GM12878 (cell line): ENCODE data around the gene FURIN. TPM values are rescaled to one million over a fixed set of nuclear protein-coding genes. Genes with fewer than 3 reads are reported as not detected.
A peak's percentile ranks its signal among the peaks of the same experiment; 100 is the strongest.

Experiments used
- ATAC-seq: fragments of 200-7000 bp; cut with Tn5 transposase; 3 replicates; pipeline ENCODE4 v1.9.1; 2020; ENCODE audit warnings: mild to moderate bottlenecking, moderate library complexity
- BruUV-seq: library from RNA; stranded (reverse); fragments of 400-500 nt; replicated peaks from 2 replicates; lab custom pipeline; 2021; lab: Mats Ljungman, UMichigan
- CTCF ChIA-PET: fragments of 300-600 bp; sonication (Branson Sonifier 250); formaldehyde crosslinking; extraction: SDS; loops from one replicate; lab custom pipeline; 2021; ENCODE audit warnings: inconsistent platforms; lab: Yijun Ruan, JAX
- POLR2A ChIA-PET: fragments of 350-600 bp; formaldehyde crosslinking; extraction: SDS; loops from one replicate; lab custom pipeline; 2021; ENCODE audit warnings: inconsistent platforms; lab: Charles Lee
- RAD21 ChIA-PET: fragments of 300-600 bp; sonication (Branson Sonifier 250); formaldehyde crosslinking; loops from one replicate; lab custom pipeline; 2023; ENCODE audit warnings: antibody characterized with exemption; ENCODE audit not compliant: unreplicated experiment; lab: Charles Lee
- SMC1A ChIA-PET: fragments of 300-600 bp; sonication (Branson Sonifier 250); formaldehyde crosslinking; loops from one replicate; lab custom pipeline; 2023; ENCODE audit not compliant: unreplicated experiment, uncharacterized antibody; lab: Charles Lee
- DNase-seq: peaks from one replicate; pipeline ENCODE4 v3.0.0-alpha.2; 2011; ENCODE audit warnings: low read depth, low spot score
- FAIRE-seq: peaks from 3 replicates; lab custom pipeline; 2011; peaks lifted over from hg19 to GRCh38; lab: Jason Lieb, UNC
- H2AFZ ChIP-seq: 2 replicates; pipeline ENCODE4 v1.6.0; 2011; ENCODE audit warnings: low read depth, low read length, control low read depth; ENCODE audit not compliant: control insufficient read depth
- H3K27ac ChIP-seq: 2 replicates; pipeline ENCODE4 v1.5.1; 2011; ENCODE audit warnings: control low read depth; ENCODE audit not compliant: control insufficient read depth, insufficient read depth
- H3K27me3 ChIP-seq, 2 experiments: replicated peaks in 1 of 2; 2 replicates each; pipeline versions ENCODE4 v1.6.0 to v1.6.1; 2011; ENCODE audit warnings: low read length in 1 of 2; ENCODE audit not compliant: control insufficient read depth in 2 of 2, insufficient read depth in 2 of 2
- H3K36me3 ChIP-seq, 2 experiments: 2 replicates each; pipeline ENCODE4 v1.5.1; 2011; ENCODE audit warnings: low read length in 1 of 2; ENCODE audit not compliant: control insufficient read depth in 2 of 2, insufficient read depth in 2 of 2
- H3K4me1 ChIP-seq: 2 replicates; pipeline ENCODE4 v1.6.1; 2011; ENCODE audit warnings: mild to moderate bottlenecking, low read length, moderate library complexity, mixed read lengths; ENCODE audit not compliant: control insufficient read depth, insufficient read depth
- H3K4me2 ChIP-seq: 2 replicates; pipeline ENCODE4 v1.6.0; 2011; ENCODE audit warnings: control low read depth; ENCODE audit not compliant: control insufficient read depth, insufficient read depth
- H3K4me3 ChIP-seq: fragments of 200-600 bp; sonication (generic); 2 replicates; pipeline ENCODE4 v1.5.1; 2016
- H3K79me2 ChIP-seq: 2 replicates; pipeline ENCODE4 v1.6.0; 2011; ENCODE audit warnings: low read length; ENCODE audit not compliant: control insufficient read depth, insufficient read depth
- H3K9ac ChIP-seq: 2 replicates; pipeline ENCODE4 v1.8.0; 2011; ENCODE audit warnings: low read length, control low read depth, mixed read lengths; ENCODE audit not compliant: control insufficient read depth, insufficient read depth
- H3K9me3 ChIP-seq: replicated peaks from 3 replicates; pipeline ENCODE4 v1.5.1; 2011; ENCODE audit warnings: mild to moderate bottlenecking, low read length; ENCODE audit not compliant: control insufficient read depth, insufficient read depth
- H4K20me1 ChIP-seq: 2 replicates; pipeline ENCODE4 v1.6.0; 2011; ENCODE audit not compliant: control insufficient read depth, insufficient read depth
- EED ChIP-seq: sonication (generic); IDR thresholded peaks from 2 replicates; pipeline ENCODE4 v1.6.1; 2016; ENCODE audit warnings: antibody characterized with exemption, low read depth
- KLF5 ChIP-seq: fragments of 450-650 bp; IDR thresholded peaks from 2 replicates; pipeline ENCODE4 v1.6.1; 2014; ENCODE audit warnings: mild to moderate bottlenecking; ENCODE audit not compliant: partially characterized antibody
- LARP7 ChIP-seq: fragments of 450-650 bp; IDR thresholded peaks from 2 replicates; pipeline ENCODE4 v1.6.1; 2017; ENCODE audit warnings: mild to moderate bottlenecking
- whole genome bisulfite sequencing: methylation state at CpG from one replicate; pipeline ENCODE4 v1.1.6; 2016; ENCODE audit warnings: low lambda C conversion rate; ENCODE audit not compliant: insufficient replicate concordance, insufficient coverage; ENCODE audit errors: missing lambda C conversion rate; 5-methylcytosine and 5-hydroxymethylcytosine counted together
- in situ Hi-C: fragments of 300-500 bp; cut with MboI; formaldehyde crosslinking; loops from 9 replicates; pipeline ENCODE4 v1.14.3; 2018; ENCODE audit warnings: mixed read lengths
- intact Hi-C: fragments of 100-400 bp; cut with micrococcal nuclease; formaldehyde crosslinking; loops from one replicate; pipeline ENCODE4 v1.14.2; 2022; ENCODE audit not compliant: unreplicated experiment
- polyA plus RNA-seq, 11 experiments: library from polyadenylated mRNA; depleted of rRNA in 4 of 11; unstranded in 6 of 11; stranded (reverse) in 5 of 11; fragments of >200 nt; fragmentation: Nextera tagmentation in 4 of 11; fragmentation: Illumina TruSeq in 1 of 11; extraction: Ambion mirVana in 4 of 11; extraction: Trizol in 1 of 11; gene quantifications; 1 replicate in 1 of 11; 2 replicates in 10 of 11; pipeline versions ENCODE4 v1.2.1 to v1.2.3, GENCODE V29; 2011 to 2016; ENCODE audit warnings: inconsistent platforms in 2 of 11, missing spikeins in 2 of 11, low read depth in 1 of 11
- small RNA-seq: library from RNA; depleted of rRNA; stranded (forward); fragments of <200 nt; gene quantifications from one replicate; pipeline ENCODE3, GENCODE V24; 2014
- total RNA-seq, 4 experiments: library from RNA; depleted of rRNA in 3 of 4; stranded (reverse); fragments of >200 nt in 3 of 4; fragmentation: Illumina TruSeq in 1 of 4; extraction: Trizol in 1 of 4; gene quantifications; 2 replicates each; pipeline versions ENCODE4 v1.2.1 to v1.2.3, GENCODE V29; 2013 to 2021

Gene FURIN
- total and polyA plus RNA-seq, 10 of the 15 experiments (the other 5 are each of a cell fraction or from before 2014, with no cell fraction given) = 0.47 to 39.9 (median 8.0) TPM

DNA sequence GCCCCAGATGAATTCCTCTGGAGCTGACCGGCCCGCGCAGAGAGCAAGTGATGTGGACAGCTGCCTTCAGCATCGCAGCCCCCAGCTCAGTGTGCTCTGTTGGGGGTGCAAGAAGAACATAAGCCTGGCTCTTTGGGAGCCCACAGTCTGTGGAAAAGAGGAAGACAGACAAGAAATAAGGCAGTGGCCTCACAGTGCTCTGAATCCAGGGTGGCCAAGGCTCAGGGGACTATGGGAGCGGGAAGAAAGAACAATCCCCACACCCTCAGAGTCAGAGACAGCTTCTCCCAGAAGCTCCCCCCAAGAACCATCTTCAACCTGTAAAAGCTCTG is 64.2 kb downstream of the FURIN start:
- CTCF ChIA-PET = interaction anchor here (0.6 to 18.1 kb wide), 49 partner anchors 8 to 718 kb away, joined by 3 to 480 read pairs (median 6); partner anchors contain the start of genes BLM, FES, MAN2A2 and RCCD1
- no peak for FAIRE-seq
- POLR2A ChIA-PET = interaction anchor here (0.9 to 7.0 kb wide), 12 partner anchors 10 to 285 kb away, joined by 3 to 113 read pairs (median 6); partner anchors contain the start of genes BLM, MAN2A2 and RCCD1
- intact Hi-C loops = loop anchor here (1.0 to 10.0 kb wide), 5 partner anchors 78 to 612 kb away; partner anchors contain the start of gene BLM
- ATAC-seq = no peak
- H3K4me3 ChIP-seq = no peak overlapping the region
- H3K27ac ChIP-seq = peak overlapping the region; percentile 85
- H3K36me3 ChIP-seq = no peaks in the 10 kb centered on the region
- SMC1A ChIA-PET = interaction anchor here (0.5 to 9.2 kb wide), 18 partner anchors 9 to 613 kb away, joined by 3 to 225 read pairs (median 6); partner anchors contain the start of genes BLM, MAN2A2 and RCCD1
- no peaks in the 10 kb centered on the region; the same call in 1 of the 2 replicates for H4K20me1 ChIP-seq
- H3K9me3 ChIP-seq = no peaks in the 10 kb centered on the region
- peak overlapping the region; percentile 98 for H2AFZ ChIP-seq
- in situ Hi-C loops = no loop called here
- no TSS peak for BruUV-seq
- WGBS = 5% methylated on average over 5 of the region's 5 CpGs
- peak overlapping the region; percentile 65; the same call in 1 of the 2 replicates for H3K4me2 ChIP-seq
- RAD21 ChIA-PET = interaction anchor here (0.5 to 7.2 kb wide), 22 partner anchors 9 to 775 kb away, joined by 3 to 193 read pairs (median 6); partner anchors contain the start of genes BLM, CIB1, FES and GDPGP1
- no peaks in the 10 kb centered on the region for H3K27me3 ChIP-seq
- no peak for TF ChIP-seq KLF5
- TF ChIP-seq EED = peak; percentile 40; the same call in 1 of the 2 replicates
- peak; percentile 14; the same call in 1 of the 2 replicates for TF ChIP-seq LARP7
- H3K4me1 ChIP-seq = peaks cover 35% of the 10 kb centered on the region
- peaks cover 31% of the 10 kb centered on the region for H3K79me2 ChIP-seq
- H3K9ac ChIP-seq = peak overlapping the region; percentile 93
- DNase-seq = no peak

Small RNA genes lying within 50 kb of the gene (small RNA-seq; reads per million reads assigned to genes)
- gene RN7SL363P = not detected

Other genes starting within 250 kb of the FURIN start
Only the 7 nearest of the 9 such genes appear.
- 47.8 and 65.9 TPM in 2 replicates for gene BLM, start 151.2 kb upstream of the FURIN start, total RNA-seq (2014; rRNA removed)
- gene BLM, start 151.2 kb upstream of the FURIN start, total RNA-seq (2014; rRNA removed; fragmentation: Illumina TruSeq; extraction: Trizol) = 68.4 and 71.7 TPM in 2 replicates
- gene BLM, start 151.2 kb upstream of the FURIN start, total RNA-seq (2021) = 48.1 and 48.2 TPM in 2 replicates
- gene BLM, start 151.2 kb upstream of the FURIN start, polyA plus RNA-seq (2011; rRNA removed) = 23.0 and 34.7 TPM in 2 replicates
- gene BLM, start 151.2 kb upstream of the FURIN start, polyA plus RNA-seq (2014; fragmentation: Illumina TruSeq; extraction: Trizol) = 49.3 and 62.5 TPM in 2 replicates
- 10 to 100 TPM; 25.3 to 28.2 TPM for gene BLM, start 151.2 kb upstream of the FURIN start, polyA plus RNA-seq (2014; fragmentation: Nextera tagmentation; extraction: Ambion mirVana)
- gene BLM, start 151.2 kb upstream of the FURIN start, polyA plus RNA-seq (2014; rRNA removed) = 34.6 and 42.3 TPM in 2 replicates
- 10 to 100 TPM; 41.9 to 45.5 TPM for gene BLM, start 151.2 kb upstream of the FURIN start, polyA plus RNA-seq (2016; fragmentation: Nextera tagmentation; extraction: Ambion mirVana)
- gene FES, start 15.9 kb downstream of the FURIN start, total RNA-seq (2014; rRNA removed) = 19.5 and 21.7 TPM in 2 replicates
- 6.1 and 7.0 TPM in 2 replicates for gene FES, start 15.9 kb downstream of the FURIN start, total RNA-seq (2014; rRNA removed; fragmentation: Illumina TruSeq; extraction: Trizol)
- 17.7 and 23.9 TPM in 2 replicates for gene FES, start 15.9 kb downstream of the FURIN start, total RNA-seq (2021)
- 0.07 and 0.09 TPM in 2 replicates for gene FES, start 15.9 kb downstream of the FURIN start, polyA plus RNA-seq (2011; rRNA removed)
- 0.60 and 3.8 TPM in 2 replicates for gene FES, start 15.9 kb downstream of the FURIN start, polyA plus RNA-seq (2014; fragmentation: Illumina TruSeq; extraction: Trizol)
- gene FES, start 15.9 kb downstream of the FURIN start, polyA plus RNA-seq (2014; fragmentation: Nextera tagmentation; extraction: Ambion mirVana) = 1 to 10 TPM in 1 of 2 experiments, under 1 TPM in 1; 0.56 to 1.0 TPM
- gene FES, start 15.9 kb downstream of the FURIN start, polyA plus RNA-seq (2014; rRNA removed) = 14.6 and 20.6 TPM in 2 replicates
- gene FES, start 15.9 kb downstream of the FURIN start, polyA plus RNA-seq (2016; fragmentation: Nextera tagmentation; extraction: Ambion mirVana) = 10 to 100 TPM; 12.7 to 16.1 TPM
- gene MAN2A2, start 34.7 kb downstream of the FURIN start, total RNA-seq (2014; rRNA removed) = 25.4 and 29.5 TPM in 2 replicates
- 16.6 and 18.0 TPM in 2 replicates for gene MAN2A2, start 34.7 kb downstream of the FURIN start, total RNA-seq (2014; rRNA removed; fragmentation: Illumina TruSeq; extraction: Trizol)
- gene MAN2A2, start 34.7 kb downstream of the FURIN start, total RNA-seq (2021) = 62.4 and 79.4 TPM in 2 replicates
- 19.4 and 38.9 TPM in 2 replicates for gene MAN2A2, start 34.7 kb downstream of the FURIN start, polyA plus RNA-seq (2011; rRNA removed)
- gene MAN2A2, start 34.7 kb downstream of the FURIN start, polyA plus RNA-seq (2014; fragmentation: Illumina TruSeq; extraction: Trizol) = 26.9 and 47.8 TPM in 2 replicates
- 1 to 10 TPM; 4.2 to 4.4 TPM for gene MAN2A2, start 34.7 kb downstream of the FURIN start, polyA plus RNA-seq (2014; fragmentation: Nextera tagmentation; extraction: Ambion mirVana)
- gene MAN2A2, start 34.7 kb downstream of the FURIN start, polyA plus RNA-seq (2014; rRNA removed) = 66.4 and 71.1 TPM in 2 replicates
- gene MAN2A2, start 34.7 kb downstream of the FURIN start, polyA plus RNA-seq (2016; fragmentation: Nextera tagmentation; extraction: Ambion mirVana) = 10 to 100 TPM; 13.7 to 16.8 TPM
- 25.7 and 27.7 TPM in 2 replicates for gene HDDC3, start 64.0 kb downstream of the FURIN start, total RNA-seq (2014; rRNA removed)
- gene HDDC3, start 64.0 kb downstream of the FURIN start, total RNA-seq (2014; rRNA removed; fragmentation: Illumina TruSeq; extraction: Trizol) = 19.9 and 21.0 TPM in 2 replicates
- 20.3 and 24.6 TPM in 2 replicates for gene HDDC3, start 64.0 kb downstream of the FURIN start, total RNA-seq (2021)
- 15.2 and 19.3 TPM in 2 replicates for gene HDDC3, start 64.0 kb downstream of the FURIN start, polyA plus RNA-seq (2011; rRNA removed)
- gene HDDC3, start 64.0 kb downstream of the FURIN start, polyA plus RNA-seq (2014; fragmentation: Illumina TruSeq; extraction: Trizol) = 22.2 and 25.7 TPM in 2 replicates
- gene HDDC3, start 64.0 kb downstream of the FURIN start, polyA plus RNA-seq (2014; fragmentation: Nextera tagmentation; extraction: Ambion mirVana) = 1 to 10 TPM; 5.6 to 9.0 TPM
- 30.4 and 32.2 TPM in 2 replicates for gene HDDC3, start 64.0 kb downstream of the FURIN start, polyA plus RNA-seq (2014; rRNA removed)
- 10 to 100 TPM; 35.9 to 39.5 TPM for gene HDDC3, start 64.0 kb downstream of the FURIN start, polyA plus RNA-seq (2016; fragmentation: Nextera tagmentation; extraction: Ambion mirVana)
- 31.6 and 40.4 TPM in 2 replicates for gene UNC45A, start 66.7 kb downstream of the FURIN start, total RNA-seq (2014; rRNA removed)
- gene UNC45A, start 66.7 kb downstream of the FURIN start, total RNA-seq (2014; rRNA removed; fragmentation: Illumina TruSeq; extraction: Trizol) = 21.3 TPM in 2 replicates
- 56.3 and 58.9 TPM in 2 replicates for gene UNC45A, start 66.7 kb downstream of the FURIN start, total RNA-seq (2021)
- 24.2 and 40.5 TPM in 2 replicates for gene UNC45A, start 66.7 kb downstream of the FURIN start, polyA plus RNA-seq (2011; rRNA removed)
- gene UNC45A, start 66.7 kb downstream of the FURIN start, polyA plus RNA-seq (2014; fragmentation: Illumina TruSeq; extraction: Trizol) = 12.6 and 22.1 TPM in 2 replicates
- gene UNC45A, start 66.7 kb downstream of the FURIN start, polyA plus RNA-seq (2014; fragmentation: Nextera tagmentation; extraction: Ambion mirVana) = 10 to 100 TPM; 10.3 to 19.8 TPM
- 44.5 and 48.8 TPM in 2 replicates for gene UNC45A, start 66.7 kb downstream of the FURIN start, polyA plus RNA-seq (2014; rRNA removed)
- gene UNC45A, start 66.7 kb downstream of the FURIN start, polyA plus RNA-seq (2016; fragmentation: Nextera tagmentation; extraction: Ambion mirVana) = 10 to 100 TPM; 56.6 to 57.8 TPM
- gene RCCD1, start 86.3 kb downstream of the FURIN start, total RNA-seq (2014; rRNA removed) = 19.5 and 19.7 TPM in 2 replicates
- 10.0 and 10.6 TPM in 2 replicates for gene RCCD1, start 86.3 kb downstream of the FURIN start, total RNA-seq (2014; rRNA removed; fragmentation: Illumina TruSeq; extraction: Trizol)
- 23.5 and 25.6 TPM in 2 replicates for gene RCCD1, start 86.3 kb downstream of the FURIN start, total RNA-seq (2021)
- gene RCCD1, start 86.3 kb downstream of the FURIN start, polyA plus RNA-seq (2011; rRNA removed) = 19.1 and 22.1 TPM in 2 replicates
- gene RCCD1, start 86.3 kb downstream of the FURIN start, polyA plus RNA-seq (2014; fragmentation: Illumina TruSeq; extraction: Trizol) = 10.7 and 11.5 TPM in 2 replicates
- 1 to 10 TPM; 5.2 to 8.0 TPM for gene RCCD1, start 86.3 kb downstream of the FURIN start, polyA plus RNA-seq (2014; fragmentation: Nextera tagmentation; extraction: Ambion mirVana)
- 27.3 and 27.4 TPM in 2 replicates for gene RCCD1, start 86.3 kb downstream of the FURIN start, polyA plus RNA-seq (2014; rRNA removed)
- 10 to 100 TPM; 29.5 to 30.4 TPM for gene RCCD1, start 86.3 kb downstream of the FURIN start, polyA plus RNA-seq (2016; fragmentation: Nextera tagmentation; extraction: Ambion mirVana)
- gene PRC1, start 125.9 kb downstream of the FURIN start, total RNA-seq (2014; rRNA removed) = 139 and 158 TPM in 2 replicates
- 150 and 156 TPM in 2 replicates for gene PRC1, start 125.9 kb downstream of the FURIN start, total RNA-seq (2014; rRNA removed; fragmentation: Illumina TruSeq; extraction: Trizol)
- gene PRC1, start 125.9 kb downstream of the FURIN start, total RNA-seq (2021) = 108 and 113 TPM in 2 replicates
- 241 and 262 TPM in 2 replicates for gene PRC1, start 125.9 kb downstream of the FURIN start, polyA plus RNA-seq (2011; rRNA removed)
- 161 and 192 TPM in 2 replicates for gene PRC1, start 125.9 kb downstream of the FURIN start, polyA plus RNA-seq (2014; fragmentation: Illumina TruSeq; extraction: Trizol)
- gene PRC1, start 125.9 kb downstream of the FURIN start, polyA plus RNA-seq (2014; fragmentation: Nextera tagmentation; extraction: Ambion mirVana) = 100 to 1,000 TPM; 100 to 130 TPM
- gene PRC1, start 125.9 kb downstream of the FURIN start, polyA plus RNA-seq (2014; rRNA removed) = 118 and 133 TPM in 2 replicates
- gene PRC1, start 125.9 kb downstream of the FURIN start, polyA plus RNA-seq (2016; fragmentation: Nextera tagmentation; extraction: Ambion mirVana) = 100 to 1,000 TPM; 109 to 110 TPM